Right lung (tissue), 5 donors: ENCODE measurements around the gene MPV17L. TPM values are rescaled to one million over a fixed set of nuclear protein-coding genes. Genes with fewer than 3 reads are reported as not detected.
"Not testable (repeated sequence)": the region's sequence is repeated elsewhere in the genome, so short reads cannot be mapped to it uniquely, and the experiment has no call there.

Source experiments
- DNase-seq, 2 donors: peaks; one replicate each; pipeline ENCODE4 v3.0.0-alpha.2; 2013
- polyA plus RNA-seq, 5 donors: library from polyadenylated mRNA; unstranded; fragments of 120-200 nt; gene quantifications; one replicate each; pipeline versions ENCODE4 v1.2.1 to v1.2.3, GENCODE V29; 2013; ENCODE audit warnings: inconsistent platforms in 1 of 5, low replicate concordance in 1 of 5; ENCODE audit not compliant: insufficient read length in 5 of 5, insufficient read depth in 1 of 5

Gene MPV17L
- polyA plus RNA-seq, 5 donors = 4.1 to 6.9 (median 5.3) TPM

GRCh38 chr16:15404792-15405191 lies 9.2 kb downstream of the MPV17L start:
- no peak for DNase-seq

DNA sequence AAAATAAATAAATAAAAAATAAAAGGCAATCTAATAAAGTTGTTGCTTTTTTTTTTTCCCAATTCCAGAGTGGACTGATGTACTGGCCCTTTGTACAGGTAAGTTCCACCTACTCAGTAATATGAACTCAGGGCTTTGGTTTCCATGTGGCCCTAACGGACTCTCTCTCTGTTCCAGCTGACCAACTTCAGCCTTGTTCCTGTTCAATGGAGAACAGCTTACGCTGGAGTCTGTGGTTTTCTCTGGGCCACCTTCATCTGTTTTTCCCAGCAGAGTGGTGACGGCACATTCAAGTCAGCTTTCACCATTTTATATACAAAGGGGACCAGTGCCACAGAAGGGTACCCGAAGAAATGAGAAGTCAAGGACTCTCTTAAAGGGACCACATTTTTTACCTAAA lies 12.2 kb downstream of the MPV17L start:
- not testable (repeated sequence) for DNase-seq

DNA sequence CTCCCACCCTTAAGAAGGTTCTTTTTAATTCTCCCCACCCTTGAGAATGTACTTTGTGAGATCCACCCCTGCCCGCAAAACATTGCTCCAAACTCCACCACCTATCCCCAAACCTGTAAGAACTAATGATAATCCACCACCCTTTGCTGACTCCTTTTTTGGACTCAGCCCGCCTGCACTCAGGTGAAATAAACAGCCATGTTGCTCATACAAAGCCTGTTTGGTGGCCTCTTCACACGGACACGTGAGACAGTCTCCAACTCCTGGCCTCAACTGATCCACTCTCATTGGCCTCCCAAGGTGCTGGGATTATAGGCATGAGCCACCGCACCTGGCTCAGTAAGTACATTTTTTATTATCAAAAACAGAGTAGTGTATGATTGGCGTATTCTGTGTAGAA lies 13.9 kb downstream of the MPV17L start:
- DNase-seq = not testable (repeated sequence)

DNA sequence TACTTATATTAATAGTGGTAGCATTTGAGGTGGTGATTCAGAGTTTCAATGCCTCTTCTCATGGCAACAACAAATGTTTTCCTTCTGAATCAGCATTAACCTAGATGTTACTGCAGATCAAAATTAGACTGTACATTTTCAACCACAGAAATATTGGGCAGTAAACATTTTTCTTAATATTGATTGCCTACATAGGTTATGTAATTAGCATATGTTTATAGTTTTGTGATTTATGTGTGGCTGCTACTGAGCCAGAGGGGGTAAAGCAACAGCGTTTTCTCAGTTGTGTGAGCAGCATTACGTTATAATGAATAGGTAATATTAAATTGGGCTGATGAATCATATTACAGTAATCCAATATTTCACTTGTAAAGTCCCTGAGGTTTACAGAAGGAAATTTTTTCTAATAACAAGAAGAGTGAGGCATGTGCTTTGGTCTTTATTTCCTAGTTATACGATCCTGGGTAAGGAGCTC lies 20.0 kb downstream of the MPV17L start:
- DNase-seq = no peak

DNA sequence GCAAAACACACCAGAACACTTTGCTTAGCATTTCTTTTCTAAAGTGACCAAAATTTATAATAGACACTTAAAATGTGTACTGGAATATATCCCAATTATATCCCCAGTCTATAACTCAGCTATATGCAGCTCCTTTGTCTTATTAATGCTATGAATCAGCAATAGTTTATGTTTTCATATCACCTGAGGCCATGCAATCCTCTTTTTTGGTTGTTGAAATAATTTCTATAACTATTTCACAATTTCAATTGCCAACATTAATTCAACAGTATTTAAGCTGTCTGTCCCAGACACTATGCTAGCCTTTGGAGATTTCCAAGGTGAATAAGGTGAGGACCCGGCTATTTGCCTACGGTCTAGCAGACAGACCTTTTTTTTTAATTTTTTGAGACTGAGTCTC lies 21.6 kb downstream of the MPV17L start:
- DNase-seq = no peak

DNA sequence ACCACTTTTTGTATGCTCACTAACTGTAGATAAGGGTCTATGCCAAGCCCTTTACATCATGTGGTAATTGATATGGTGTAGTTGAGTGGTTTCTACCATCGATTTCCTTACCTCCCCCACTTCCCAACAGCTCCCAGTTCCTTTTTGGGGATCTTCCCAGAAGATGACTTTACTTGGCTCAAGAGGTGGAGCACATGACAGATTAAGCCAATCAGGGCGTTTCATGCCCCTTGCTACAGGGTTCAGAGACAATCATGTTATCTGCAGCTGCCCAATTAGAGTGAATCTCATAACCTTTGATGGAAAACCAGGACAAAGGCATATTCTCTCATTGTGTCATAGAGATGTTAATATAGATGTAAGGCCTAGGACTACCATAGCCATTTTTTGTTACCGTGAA lies 22.7 kb downstream of the MPV17L start:
- no peak for DNase-seq

- not testable (repeated sequence) for DNase-seq
These were observed 26.1 kb downstream of the MPV17L start for GRCh38 chr16:15421696-15422095.

- no peak for DNase-seq
These were observed 26.7 kb downstream of the MPV17L start for GRCh38 chr16:15422222-15422621.

DNA sequence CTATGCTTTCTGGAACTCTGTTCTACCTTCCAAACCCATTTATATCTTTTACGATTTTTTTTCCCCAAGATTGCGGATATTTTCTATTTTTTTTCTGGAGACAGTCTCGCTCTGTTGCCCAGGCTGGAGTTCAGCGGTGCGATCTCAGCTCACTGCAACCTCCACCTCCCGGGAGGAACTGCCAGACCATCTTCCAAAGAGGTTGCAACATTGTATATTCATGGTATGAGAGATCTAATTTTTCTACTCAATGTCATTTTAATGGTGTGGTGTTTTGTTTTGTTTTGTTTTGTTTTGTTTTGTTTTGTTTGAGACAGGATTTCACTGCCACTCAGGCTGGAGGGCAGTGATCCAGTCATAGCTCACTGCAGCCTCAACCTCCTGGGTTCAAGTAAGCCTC lies 30.3 kb downstream of the MPV17L start:
- no peak for DNase-seq

GRCh38 chr16:15426796-15427195 lies 31.2 kb downstream of the MPV17L start:
- DNase-seq = peak in 1 of 2 donors; percentile 25

GRCh38 chr16:15427648-15428239 lies 32.2 kb downstream of the MPV17L start:
- peak; percentile 72 for DNase-seq

- not testable (repeated sequence) for DNase-seq
These were observed 35.3 kb downstream of the MPV17L start for GRCh38 chr16:15430884-15431283.

DNA sequence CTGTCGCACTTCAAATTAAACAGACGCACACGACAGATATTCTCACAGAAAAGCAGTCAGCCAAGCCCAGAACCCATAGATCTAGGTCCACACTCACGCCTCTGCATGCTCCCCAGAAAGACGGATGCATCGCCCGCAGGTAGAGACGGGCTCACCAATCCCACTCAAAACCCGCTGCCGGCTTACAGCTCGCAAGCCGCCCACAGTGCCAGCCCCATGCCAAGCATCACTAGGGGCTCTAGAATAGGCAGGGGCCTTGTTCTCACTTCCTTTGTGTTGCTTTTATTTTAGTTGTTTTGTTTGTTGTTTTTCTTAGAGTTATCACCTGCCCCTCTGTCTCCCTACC lies 38.5 kb downstream of the MPV17L start:
- DNase-seq = no peak

- DNase-seq = peak; percentile 60 to 68
These were observed 39.1 kb downstream of the MPV17L start, which contains the start of gene BMERB1 for GRCh38 chr16:15434425-15435215. BMERB1 (plus strand) TSS chr16:15434588; CDS start chr16:15434654, 66 bp downstream.

- no peak for DNase-seq
These were observed 39.8 kb downstream of the MPV17L start for GRCh38 chr16:15435216-15435864.

DNA sequence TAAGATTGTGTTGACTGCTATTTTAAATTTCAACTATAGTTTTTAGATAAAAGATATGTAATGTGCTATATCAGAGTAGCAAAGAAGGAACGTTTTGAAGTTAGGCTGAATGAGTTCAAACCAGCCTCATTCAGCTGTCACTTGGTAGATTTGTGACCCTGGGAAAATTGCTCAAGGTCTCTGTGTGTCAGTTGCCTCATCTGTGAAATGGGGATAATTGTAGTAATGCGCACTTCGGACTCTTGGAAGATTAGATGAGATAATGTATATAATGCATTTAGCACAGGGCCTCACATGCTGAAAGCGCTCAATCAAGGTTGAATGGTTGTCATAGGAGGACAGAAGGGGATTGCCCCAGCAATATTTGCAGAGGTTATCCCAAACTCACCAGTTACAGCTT lies 43.5 kb downstream of the MPV17L start:
- no peak for DNase-seq

DNA sequence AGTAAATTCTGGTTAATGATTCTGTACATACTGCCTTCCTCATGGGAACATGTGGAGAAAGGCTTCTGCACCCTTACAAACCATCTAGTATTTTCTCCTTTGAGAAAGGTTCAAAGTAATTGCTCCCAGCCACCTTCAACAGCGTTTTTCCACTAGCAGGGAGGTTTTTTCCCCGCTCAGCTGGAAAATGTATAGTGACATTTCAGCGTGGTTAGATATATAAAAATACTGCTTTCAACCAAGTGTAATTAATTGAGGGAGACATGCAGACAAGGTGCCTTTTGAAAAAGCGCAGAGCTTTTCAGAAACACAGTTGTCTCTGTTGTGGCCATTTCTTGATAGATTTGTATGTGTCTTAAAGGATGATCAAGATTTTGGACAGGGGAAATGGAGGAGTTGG lies 44.0 kb downstream of the MPV17L start:
- no peak for DNase-seq

DNA sequence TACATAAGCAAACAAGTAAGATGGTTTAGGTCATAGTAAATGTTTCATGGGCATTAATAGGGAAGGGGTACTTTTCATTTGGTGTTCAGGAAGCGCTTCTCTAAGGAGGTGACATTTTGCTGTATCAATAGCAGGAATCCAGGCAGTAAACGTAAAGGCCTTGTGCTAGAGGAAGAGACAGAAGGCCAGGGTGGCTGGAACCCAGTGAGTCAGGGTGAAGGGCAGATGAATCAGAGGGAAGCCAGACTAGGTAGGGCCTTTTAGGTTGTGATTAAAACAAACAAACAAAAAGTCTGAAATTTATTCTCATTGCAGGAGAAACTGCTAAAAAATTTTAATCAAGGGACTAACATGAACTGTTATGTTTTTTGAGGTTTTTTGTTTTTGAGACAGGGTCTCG lies 45.3 kb downstream of the MPV17L start:
- DNase-seq = no peak

- not testable (repeated sequence) for DNase-seq
These were observed 46.6 kb downstream of the MPV17L start for GRCh38 chr16:15442140-15442539.

GRCh38 chr16:15443753-15444152 lies 48.2 kb downstream of the MPV17L start:
- DNase-seq = no peak

GRCh38 chr16:15444264-15444663 lies 48.7 kb downstream of the MPV17L start:
- DNase-seq = no peak

GRCh38 chr16:15445450-15445849 lies 49.9 kb downstream of the MPV17L start:
- no peak for DNase-seq

GRCh38 chr16:15446901-15447300 lies 51.3 kb downstream of the MPV17L start:
- DNase-seq = no peak
